GM19193 (cell line): ENCODE measurements around the gene MSANTD2.
A peak's percentile ranks its signal among the peaks of the same experiment; 100 is the strongest.

Experiments
- POLR2A ChIP-seq: IDR thresholded peaks from 4 replicates; pipeline ENCODE4 v1.6.1; 2011; ENCODE audit not compliant: insufficient read depth, insufficient read length; ENCODE audit errors: extremely low read depth

MSANTD2 gene

DNA sequence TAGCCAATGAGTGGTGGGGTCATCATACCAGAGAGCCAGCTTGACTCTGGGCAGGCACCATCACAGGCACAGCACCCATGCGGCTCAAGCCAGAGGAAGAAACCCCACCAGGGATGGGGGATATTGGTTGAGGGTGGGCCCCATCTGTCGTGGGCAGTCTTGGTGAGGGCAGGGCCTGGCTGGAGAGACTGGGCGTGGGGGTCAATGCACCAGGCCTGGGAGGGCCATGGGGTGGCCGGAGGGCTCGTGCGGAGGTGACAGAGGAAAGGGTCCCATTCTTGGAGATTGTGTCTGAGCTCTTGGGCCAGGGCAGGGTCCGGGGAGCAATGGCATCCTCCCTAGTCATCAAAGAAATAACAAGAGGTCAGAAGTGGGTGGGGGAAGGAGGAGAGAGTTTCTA lies 46.6 kb downstream of the MSANTD2 start:
- TF ChIP-seq POLR2A = no peak

DNA sequence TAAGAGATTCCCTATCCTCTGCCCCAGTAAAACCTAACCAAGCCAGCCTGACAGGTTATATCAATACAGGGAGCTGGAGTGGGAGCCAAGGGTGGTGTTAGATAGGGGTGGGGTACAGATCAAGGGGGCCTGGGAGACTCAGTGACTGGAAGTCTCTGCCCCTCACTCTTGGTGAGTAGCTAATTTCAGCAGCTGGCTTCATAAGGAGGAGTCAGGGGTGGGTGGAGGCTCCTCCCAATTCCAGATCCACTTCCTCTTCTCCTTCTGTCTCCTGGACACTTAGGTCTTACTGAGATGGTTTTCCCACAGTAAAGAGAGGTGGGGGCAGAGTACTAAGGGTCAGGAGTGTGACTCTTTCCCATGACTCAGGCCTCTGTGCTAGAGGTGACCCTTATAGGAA lies 47.0 kb downstream of the MSANTD2 start:
- TF ChIP-seq POLR2A = no peak

DNA sequence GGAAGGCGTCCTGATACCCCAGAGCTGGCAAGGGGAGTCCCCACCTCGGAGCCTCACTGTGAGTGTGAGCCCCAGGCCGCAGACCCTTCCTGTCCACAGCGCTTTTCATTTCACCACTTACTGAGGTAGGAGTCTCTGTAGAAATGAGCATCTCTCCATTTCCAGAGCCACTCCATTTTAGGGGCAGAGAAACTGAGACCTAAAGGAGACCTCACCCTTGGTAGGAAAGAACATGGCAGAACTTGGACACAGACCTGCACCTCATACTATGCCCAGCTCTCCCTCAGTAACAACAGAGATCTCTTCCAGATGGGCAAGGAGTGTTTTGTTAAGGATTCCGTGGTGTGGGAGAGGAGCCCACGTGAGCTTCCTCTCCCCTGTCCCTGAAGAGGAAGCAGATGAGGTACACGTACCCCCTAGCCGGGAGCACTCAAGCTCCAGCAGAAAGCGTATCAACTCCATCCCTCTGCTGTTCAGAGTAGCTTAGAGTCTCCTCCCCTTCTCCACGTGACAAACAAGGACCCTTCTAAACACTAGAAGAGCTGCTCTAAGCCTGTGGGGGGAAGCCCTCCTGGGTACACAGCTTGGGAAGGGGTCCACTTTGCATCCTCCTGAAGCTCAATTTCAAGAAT lies 47.6 kb downstream of the MSANTD2 start:
- no peak for TF ChIP-seq POLR2A

DNA sequence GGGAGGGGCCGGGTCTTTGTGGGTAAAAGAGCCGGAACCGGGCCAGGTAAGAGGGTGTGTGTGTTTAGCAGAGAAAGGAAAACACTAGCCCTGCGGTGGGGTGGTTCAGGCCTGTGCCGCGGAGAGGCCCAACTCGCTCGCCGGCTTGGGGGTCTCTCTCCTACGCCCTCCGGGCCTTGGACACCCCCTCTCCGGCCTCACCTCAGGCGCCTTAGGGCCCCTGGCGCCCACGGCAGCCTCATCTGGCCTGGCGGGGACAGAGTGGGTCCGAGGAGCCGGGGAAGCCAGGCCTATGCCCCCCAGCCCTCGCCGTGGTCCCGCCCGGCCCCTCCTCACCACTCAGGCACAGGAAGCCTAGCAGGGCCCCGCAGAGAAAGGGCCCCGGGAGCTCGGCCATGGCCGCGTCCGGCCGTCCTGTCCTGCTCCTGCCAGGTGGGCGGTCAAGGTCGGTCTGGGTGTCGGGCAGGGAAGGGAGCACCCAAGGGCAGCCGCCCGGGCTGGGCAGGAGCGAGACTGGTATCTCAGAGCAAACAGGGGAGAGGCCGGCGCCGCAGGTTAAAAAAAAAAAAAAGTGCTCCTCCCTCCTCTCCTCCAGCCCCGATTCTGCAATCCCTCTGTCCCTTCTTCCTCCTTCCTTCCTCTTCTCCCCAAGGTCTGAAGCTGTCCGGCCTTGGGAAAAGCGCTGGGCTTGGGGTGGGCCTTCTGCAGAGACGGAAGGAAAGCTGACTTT lies 48.3 kb downstream of the MSANTD2 start, which contains the start of gene VSIG2:
Gene VSIG2, minus strand, starts transcription at position 515 of the 730 bp plus-strand sequence. Its CDS starts 118 bp downstream, at position 397.
- TF ChIP-seq POLR2A = no peak

DNA sequence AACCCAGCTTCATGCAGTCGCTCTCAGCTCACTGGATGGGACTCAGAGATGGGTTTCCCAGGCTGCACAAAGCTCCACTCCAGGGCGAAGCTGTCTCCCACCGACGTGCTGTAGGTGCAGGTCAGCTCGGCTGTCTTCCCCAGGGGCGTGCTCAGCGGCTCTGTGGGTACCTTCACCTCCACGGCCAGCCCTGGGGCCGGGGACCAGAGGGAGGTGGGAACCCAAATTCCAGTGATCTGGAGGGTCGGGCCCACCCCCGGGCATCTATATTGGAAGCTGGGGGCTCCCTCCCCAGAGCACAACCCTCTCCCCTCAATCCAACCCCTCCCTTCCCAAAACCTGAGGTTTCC lies 48.8 kb downstream of the MSANTD2 start:
- no peak for TF ChIP-seq POLR2A

DNA sequence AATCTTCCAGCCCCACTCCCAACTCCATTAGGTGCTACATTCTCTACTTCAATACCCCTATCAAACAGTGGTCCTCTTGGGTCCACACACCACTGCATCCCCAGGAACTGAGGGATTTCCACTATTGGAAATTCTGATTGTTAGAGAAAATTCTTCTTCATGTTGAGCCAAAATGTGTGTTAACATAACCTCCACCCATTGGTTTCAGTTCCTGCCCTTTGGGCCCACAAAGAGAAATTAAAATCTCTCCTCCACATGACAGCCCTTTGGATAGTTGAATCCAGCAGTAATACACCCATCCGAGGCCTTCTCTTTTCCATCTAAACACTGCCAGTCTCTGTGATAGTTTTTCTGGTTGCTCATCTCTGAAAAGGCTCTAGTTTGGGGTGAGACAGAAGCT lies 50.3 kb downstream of the MSANTD2 start:
- TF ChIP-seq POLR2A = no peak

DNA sequence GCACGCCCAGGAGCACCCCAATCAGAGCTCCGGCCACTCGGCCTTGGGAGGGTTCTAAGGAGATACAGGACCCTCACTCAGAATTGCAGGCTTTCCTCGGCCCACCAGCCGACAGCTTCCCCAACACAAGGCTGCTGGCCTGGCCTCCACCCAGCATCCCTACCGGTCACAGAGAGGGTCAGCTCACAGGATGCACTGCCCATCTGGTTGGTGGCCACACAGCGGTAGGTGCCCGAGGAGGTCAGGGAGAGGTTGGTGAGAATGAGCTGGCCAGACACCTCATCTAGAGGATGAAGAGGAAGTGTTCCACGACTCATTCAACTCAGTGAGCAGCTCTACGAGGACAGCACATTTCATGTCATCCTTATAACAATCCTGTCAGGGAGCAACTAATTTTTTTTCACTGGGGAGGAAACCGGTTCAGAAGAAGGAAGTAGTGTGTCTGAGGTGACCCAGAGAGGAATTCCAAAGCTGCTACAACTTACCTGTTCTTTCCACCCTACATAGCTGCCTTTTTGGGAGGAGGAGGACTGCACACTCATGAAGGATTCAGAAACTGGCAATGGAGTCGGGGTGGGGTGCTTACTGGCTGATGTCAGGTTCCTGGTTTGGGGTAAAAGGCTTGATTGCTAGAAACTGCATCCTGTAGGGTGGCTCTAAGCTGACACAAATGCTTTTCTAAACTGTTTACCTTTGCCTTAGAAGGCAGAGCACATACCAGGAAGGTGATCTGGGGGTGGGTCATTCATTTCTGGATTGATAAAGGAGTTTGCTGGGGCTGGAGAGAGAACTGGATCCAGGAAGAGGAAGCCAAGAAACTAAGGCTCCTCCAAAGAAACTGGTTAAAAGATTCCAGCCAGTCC lies 51.5 kb downstream of the MSANTD2 start:
- TF ChIP-seq POLR2A = no peak

DNA sequence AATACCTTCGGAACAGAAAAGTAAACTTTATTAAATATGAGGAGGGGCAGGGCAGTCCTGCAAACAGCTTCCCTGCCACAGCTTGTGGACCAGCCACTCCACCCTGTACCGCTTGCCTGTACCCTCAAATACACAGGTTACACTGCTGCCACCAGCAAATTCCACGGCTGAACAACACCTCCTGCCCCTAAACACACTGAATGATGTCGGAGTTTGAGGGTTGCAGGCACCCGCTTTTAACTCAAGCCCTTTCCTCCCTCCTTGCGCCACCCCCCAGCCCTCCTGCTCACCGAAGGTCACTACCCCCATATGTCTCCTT lies 52.1 kb downstream of the MSANTD2 start:
- no peak for TF ChIP-seq POLR2A

DNA sequence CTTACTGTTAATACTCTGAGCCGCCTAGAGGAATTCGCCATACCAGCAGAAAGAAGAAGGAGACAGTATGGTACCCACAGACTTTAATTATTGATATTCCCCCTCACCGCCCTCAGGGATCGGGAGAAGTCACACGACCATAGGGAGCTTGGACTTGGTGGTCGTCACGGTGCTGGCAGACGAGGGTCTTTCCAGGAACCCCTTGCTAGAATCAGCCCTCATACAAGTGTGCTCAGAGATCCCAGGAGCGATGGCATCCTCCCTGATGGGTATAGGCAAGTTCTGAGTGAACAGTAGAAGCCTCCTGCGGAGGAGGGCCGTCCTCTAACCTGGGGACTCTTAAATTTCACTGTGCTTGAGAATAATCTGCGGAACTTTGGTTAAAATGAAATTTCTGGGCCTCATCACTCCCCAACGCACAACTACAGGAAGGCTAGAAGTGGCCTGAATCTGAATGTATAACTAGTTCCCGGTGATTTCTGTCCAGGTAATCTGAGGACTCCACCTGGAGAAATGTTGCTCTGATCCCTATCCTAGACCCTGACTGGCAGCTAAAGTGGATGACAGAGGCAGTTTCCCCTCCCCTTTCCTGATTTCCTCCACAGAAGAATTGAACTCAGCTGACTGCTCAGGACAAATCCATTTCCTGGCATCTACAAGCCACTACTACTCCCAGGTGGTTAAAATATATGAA lies 52.7 kb downstream of the MSANTD2 start:
- no peak for TF ChIP-seq POLR2A

DNA sequence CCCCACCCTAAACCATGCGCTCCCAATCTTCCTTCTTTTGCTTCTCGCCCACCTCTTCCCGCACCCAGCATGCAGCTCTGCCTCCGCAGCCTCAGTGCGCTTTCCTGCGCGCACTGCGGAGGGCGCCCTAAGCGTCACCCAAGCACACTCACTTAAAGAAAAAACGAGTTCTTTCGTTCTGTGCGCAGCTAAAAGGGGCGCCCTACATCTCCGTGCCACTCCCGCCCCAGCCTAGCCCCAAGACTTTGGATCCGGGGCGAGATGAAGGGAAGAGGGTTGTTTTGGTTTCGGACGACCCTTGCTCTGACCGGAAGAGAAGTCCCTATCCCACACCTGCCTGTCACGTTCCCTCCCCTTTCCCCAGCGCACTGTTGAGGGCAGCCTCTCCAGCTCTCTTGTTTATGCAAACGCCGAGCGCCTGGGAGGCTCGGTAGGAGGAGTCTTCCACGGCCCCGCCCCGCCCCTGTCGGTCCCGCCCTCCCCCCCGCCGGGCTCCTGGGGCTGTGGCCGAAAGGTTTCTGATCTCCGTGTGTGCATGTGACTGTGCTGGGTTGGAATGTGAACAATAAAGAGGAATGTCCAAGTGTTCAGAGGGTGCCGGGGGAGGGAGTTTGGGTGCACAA lies 53.5 kb downstream of the MSANTD2 start:
- peak; percentile 53 for TF ChIP-seq POLR2A

DNA sequence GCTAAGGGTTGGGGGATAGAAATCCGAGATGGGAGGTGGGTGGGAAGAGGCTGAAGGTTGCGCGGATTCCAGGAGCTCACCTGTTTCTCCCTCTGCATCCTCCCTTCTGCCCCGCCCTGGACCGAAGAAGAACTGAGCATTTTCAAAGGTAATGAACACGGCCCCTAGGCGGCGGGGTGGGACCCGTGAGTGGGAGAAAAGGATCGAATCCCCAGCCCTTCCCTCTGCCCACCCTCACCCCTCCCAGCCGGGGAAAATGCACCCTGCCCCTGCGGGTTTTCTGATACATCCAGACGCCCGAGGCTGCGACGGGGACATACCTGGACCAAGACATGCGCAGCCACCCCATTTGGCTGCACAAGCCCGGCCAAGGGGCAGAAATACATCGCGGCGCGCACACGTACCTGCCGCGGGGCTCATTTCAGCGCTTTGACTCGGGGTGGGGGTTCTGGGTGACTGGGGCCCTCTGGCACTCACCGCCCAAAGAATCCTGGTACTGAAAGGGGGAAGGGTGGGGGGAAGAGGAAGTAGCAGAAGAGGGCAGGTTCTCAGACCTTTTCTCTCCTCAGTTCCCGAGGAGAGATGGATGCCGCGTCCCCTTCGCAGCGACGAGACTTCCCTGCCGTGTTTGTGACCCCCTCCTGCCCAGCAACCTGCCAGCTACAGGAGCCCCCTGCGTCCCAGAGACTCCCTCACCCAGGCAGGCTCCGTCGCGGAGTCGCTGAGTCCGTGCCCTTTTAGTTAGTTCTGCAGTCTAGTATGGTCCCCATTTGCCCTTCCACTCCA lies 54.2 kb downstream of the MSANTD2 start:
- TF ChIP-seq POLR2A = peak; percentile 51

DNA sequence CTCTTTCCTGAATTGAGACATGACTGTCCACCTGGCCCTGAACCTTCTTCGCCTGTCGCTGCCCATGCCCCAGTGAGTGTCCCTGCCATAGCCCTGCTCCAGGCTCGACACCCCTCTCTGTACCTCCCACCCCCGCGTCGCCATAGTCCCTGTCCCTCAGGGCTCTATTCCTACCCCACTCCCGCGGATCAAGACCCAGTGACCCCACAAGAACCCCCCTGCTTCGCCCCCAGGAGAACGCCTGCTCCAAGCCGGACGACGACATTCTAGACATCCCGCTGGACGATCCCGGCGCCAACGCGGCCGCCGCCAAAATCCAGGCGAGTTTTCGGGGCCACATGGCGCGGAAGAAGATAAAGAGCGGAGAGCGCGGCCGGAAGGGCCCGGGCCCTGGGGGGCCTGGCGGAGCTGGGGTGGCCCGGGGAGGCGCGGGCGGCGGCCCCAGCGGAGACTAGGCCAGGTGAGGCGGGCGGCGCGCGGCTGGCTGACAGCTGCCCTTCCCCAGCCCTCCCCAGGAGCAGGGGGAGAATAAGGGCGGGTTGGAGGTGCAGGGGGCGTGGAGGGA lies 54.9 kb downstream of the MSANTD2 start:
- TF ChIP-seq POLR2A = no peak

DNA sequence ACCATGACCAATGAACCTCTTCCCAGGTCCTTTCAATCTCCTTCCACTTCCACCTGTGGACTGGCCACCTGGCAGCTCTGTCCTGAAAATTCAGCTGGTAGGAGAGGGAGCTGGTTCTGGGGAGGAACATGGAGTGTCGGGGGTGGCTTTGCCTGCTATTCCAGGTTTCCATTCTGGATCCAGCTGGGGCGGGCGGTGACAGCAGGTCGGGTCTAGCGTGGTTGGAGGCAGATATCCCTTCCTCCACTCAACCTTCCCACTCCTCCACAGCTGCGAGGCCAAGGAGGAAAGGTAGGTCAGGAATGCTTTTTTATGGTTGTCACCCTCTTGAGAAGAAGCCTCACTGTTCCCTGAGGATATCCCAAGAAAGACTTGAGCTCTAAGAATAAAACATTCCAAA lies 57.2 kb downstream of the MSANTD2 start:
- no peak for TF ChIP-seq POLR2A

DNA sequence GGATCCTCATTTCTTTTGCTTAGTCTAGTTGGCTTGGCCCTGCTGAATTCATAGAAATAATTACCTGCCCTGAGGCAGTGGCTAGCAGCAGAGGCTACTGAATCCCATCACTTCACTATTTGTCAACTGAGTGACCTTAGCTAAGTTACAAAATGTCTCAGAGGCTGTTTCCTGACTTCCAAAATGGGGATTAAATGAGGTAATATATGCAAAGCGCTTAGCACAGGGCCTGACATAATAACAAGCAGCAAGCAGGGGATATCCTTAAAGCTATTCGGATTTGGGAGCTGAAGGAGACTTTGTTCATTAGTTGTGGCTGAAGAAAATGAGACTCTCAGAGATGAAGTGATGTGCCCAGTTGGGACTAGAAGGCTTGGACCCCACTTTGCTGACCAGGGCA lies 57.7 kb downstream of the MSANTD2 start:
- TF ChIP-seq POLR2A = no peak
